GM18526 (cell line): ENCODE data around the gene SOX2.

ENCODE experiments used
- POLR2A ChIP-seq: IDR thresholded peaks from 3 replicates; pipeline ENCODE4 v1.6.1; 2011; ENCODE audit not compliant: insufficient read length; ENCODE audit errors: extremely low read depth

Gene SOX2

DNA sequence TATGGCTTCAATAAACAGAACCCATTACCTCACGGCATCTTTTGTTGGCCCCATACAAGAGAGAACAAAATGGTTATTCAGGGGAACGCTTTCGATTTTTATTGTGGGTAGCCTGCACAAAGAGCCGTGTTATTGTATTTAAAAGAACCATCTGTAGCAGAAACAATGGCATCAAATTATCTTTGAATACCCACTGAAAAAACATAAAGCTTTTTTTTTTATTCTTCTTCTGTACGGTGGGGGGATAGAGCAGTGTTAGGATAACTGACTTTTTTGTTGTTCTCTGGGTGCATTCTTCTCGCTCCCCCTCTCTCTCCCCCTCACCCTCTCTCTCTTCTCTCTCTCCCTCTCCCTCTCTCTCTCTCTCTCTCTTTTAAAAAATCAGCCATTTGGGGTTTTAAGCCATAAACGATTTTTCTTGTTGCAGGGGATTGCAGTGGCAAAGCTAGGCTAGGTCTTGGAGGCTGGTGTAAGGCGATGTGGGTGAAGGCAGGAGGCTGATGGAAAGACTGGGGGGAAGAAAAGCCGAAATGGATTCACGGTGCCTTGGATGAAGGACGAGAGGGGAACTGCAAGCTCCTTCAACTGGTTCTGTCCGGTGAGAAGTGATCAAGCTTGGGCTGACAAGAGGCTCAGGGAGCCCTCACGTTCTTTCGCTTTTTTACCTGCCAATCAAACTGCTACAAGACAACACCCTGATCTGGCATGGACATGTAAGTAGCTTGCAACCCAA, 12.4 kb upstream of the SOX2 start:
- TF ChIP-seq POLR2A = no peak

DNA sequence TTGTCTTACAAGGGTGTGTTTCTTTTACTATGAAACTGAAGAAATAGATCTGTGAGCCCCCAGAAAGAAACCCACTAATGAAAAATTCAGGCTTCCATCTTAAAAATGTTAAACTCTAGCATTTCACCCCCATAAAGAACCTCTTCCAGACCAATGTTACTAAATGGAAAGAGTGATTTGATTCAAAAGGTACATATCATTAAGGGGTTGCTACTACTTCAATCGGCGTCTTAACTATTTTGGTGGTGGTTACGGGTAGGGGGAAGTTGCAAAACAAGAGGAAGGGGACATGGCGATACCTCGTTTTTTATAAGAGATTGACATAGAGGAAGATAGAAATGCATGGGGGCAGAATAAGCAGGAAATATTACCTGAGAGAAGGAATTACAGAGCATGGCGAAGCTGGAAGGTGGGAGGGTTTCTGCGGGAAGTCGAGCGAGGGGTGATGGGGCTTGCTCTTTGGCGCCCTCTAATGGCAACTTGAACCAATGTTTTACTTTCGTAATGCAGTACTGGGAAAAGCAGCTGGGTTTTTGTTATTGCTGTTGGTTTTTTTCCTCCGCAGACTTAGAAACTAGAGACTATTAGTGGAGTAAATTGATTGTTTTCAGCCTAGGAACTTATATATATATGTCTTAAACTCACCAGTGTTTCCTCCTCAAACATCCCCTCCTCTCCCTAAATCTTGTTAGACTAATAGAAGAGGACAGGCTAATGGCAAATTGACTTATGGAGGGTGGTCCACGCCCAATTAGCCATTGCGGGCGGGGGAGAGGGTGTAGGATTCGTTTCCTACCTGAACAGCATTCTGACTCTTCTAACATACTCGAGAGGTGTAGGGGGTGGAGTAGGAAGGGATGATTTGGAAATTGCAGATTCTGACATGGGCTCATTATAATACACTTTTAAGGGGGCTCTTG, 11.3 kb upstream of the SOX2 start:
- no peak for TF ChIP-seq POLR2A

GRCh38 chr3:181701096-181701495, 10.6 kb upstream of the SOX2 start:
- no peak for TF ChIP-seq POLR2A

GRCh38 chr3:181703601-181704420, 7.9 kb upstream of the SOX2 start:
- TF ChIP-seq POLR2A = no peak

DNA sequence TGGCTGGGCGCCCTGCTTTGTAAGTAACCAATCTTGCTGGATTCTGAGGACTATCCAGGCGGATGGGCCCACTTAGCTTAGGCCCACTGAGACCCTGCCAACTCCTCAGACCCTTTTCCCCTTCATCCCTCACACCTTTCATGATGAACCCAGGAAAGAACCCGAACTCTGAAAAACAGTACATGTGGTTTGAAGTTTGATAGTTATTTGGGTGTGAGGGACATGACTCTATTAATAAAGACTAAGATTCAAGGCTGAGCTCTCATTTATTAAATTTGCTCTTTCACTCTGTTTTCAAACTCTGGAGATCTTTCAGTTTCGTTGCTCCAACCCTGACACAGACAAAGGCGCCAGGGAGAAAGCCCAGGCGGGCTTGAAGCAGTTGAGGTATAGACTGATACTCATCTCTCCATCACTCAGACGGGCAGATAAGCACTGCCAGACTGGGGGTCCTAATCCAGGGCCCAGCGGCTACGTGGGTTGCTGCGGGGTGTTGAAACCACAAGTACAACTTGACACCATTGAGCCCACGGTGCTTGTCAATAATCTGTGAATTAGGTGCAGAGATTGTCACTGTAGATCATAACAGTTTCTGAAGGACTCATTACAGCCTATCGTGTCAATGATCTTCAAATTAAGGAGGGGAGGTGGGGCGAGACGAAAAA, 7.2 kb upstream of the SOX2 start:
- no peak for TF ChIP-seq POLR2A

- no peak for TF ChIP-seq POLR2A
Observed at GRCh38 chr3:181705086-181705480, 6.6 kb upstream of the SOX2 start.

DNA sequence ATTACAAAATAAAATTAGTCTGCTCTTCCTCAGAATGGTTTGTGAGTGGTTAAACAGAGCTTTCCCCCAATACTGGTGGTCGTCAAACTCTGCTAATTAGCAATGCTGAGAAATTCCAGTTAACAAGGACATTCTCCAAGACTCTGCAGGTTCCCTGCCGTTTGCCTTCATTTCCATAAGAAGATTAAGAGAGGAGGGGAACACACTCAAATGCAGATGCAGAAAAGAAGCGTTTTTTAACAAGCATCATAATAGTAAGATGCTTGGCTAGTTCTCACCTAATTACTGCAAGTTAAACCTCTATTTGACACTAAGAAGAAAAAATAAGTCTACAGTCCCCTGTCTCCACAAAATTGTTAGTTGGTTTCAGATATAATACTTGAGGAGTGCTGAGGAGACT, 3.7 kb upstream of the SOX2 start:
- TF ChIP-seq POLR2A = no peak

GRCh38 chr3:181709537-181710279, 2.0 kb upstream of the SOX2 start:
- no peak for TF ChIP-seq POLR2A

- TF ChIP-seq POLR2A = no peak
Observed at GRCh38 chr3:181710345-181711291, 1.1 kb upstream of the SOX2 start.

DNA sequence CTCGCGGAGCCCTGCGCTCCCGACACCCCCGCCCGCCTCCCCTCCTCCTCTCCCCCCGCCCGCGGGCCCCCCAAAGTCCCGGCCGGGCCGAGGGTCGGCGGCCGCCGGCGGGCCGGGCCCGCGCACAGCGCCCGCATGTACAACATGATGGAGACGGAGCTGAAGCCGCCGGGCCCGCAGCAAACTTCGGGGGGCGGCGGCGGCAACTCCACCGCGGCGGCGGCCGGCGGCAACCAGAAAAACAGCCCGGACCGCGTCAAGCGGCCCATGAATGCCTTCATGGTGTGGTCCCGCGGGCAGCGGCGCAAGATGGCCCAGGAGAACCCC, 464 bp downstream of the SOX2 start:
- TF ChIP-seq POLR2A = no peak

GRCh38 chr3:181712553-181713279, 991 bp downstream of the SOX2 start:
- no peak for TF ChIP-seq POLR2A

DNA sequence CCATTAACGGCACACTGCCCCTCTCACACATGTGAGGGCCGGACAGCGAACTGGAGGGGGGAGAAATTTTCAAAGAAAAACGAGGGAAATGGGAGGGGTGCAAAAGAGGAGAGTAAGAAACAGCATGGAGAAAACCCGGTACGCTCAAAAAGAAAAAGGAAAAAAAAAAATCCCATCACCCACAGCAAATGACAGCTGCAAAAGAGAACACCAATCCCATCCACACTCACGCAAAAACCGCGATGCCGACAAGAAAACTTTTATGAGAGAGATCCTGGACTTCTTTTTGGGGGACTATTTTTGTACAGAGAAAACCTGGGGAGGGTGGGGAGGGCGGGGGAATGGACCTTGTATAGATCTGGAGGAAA, 1.5 kb downstream of the SOX2 start:
- TF ChIP-seq POLR2A = no peak

DNA sequence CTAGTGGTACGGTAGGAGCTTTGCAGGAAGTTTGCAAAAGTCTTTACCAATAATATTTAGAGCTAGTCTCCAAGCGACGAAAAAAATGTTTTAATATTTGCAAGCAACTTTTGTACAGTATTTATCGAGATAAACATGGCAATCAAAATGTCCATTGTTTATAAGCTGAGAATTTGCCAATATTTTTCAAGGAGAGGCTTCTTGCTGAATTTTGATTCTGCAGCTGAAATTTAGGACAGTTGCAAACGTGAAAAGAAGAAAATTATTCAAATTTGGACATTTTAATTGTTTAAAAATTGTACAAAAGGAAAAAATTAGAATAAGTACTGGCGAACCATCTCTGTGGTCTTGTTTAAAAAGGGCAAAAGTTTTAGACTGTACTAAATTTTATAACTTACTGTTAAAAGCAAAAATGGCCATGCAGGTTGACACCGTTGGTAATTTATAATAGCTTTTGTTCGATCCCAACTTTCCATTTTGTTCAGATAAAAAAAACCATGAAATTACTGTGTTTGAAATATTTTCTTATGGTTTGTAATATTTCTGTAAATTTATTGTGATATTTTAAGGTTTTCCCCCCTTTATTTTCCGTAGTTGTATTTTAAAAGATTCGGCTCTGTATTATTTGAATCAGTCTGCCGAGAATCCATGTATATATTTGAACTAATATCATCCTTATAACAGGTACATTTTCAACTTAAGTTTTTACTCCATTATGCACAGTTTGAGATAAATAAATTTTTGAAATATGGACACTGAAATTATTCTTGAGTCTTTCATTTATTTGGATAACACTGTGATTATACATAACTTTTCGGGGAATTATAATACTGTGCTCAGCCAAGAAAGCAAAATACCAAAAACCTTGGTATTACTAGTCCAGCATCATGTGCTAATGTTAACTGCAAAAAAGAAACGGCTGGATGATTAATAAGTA, 2.2 kb downstream of the SOX2 start:
- TF ChIP-seq POLR2A = no peak
